Neural cell (in vitro differentiated cells): ENCODE data around the gene RIN3. TPM values are rescaled to one million over a fixed set of nuclear protein-coding genes. Genes with fewer than 3 reads are reported as not detected.

Experiments
- H2AFZ ChIP-seq: fragments of 200-600, 300-800 bp; sonication (generic), shearing (Covaris generic); 2 replicates; pipeline ENCODE4 v1.6.0; 2014; ENCODE audit warnings: low read depth, mild to moderate bottlenecking, antibody characterized with exemption, low read length, moderate library complexity
- H3F3A ChIP-seq: fragments of 200-600 bp; shearing (Covaris generic); 2 replicates; pipeline ENCODE4 v1.6.1; 2016; ENCODE audit warnings: mild to moderate bottlenecking, moderate library complexity, mixed read lengths, antibody characterized with exemption, low read length; ENCODE audit not compliant: insufficient read depth, poor library complexity, severe bottlenecking
- H3K27ac ChIP-seq: fragments of 200-600, 300-800 bp; sonication (generic), shearing (Covaris generic); 2 replicates; pipeline ENCODE4 v1.5.1; 2014; ENCODE audit warnings: mild to moderate bottlenecking, low read length, moderate library complexity
- H3K27me3 ChIP-seq: fragments of 300-800, 200-600 bp; sonication (generic), shearing (Covaris generic); 2 replicates; pipeline ENCODE4 v1.6.0; 2014; ENCODE audit warnings: mild to moderate bottlenecking, low read depth, low read length, moderate library complexity; ENCODE audit not compliant: insufficient read depth
- H3K36me3 ChIP-seq: fragments of 300-800, 200-600 bp; sonication (generic), shearing (Covaris generic); 2 replicates; pipeline ENCODE4 v1.5.1; 2014; ENCODE audit warnings: mild to moderate bottlenecking, antibody characterized with exemption, low read length, moderate library complexity; ENCODE audit not compliant: insufficient read depth
- H3K4me2 ChIP-seq: fragments of 300-800, 200-600 bp; sonication (generic), shearing (Covaris generic); 2 replicates; pipeline ENCODE4 v1.6.0; 2014; ENCODE audit warnings: mild to moderate bottlenecking, low read length
- H3K4me3 ChIP-seq: fragments of 300-800, 200-600 bp; sonication (generic), shearing (Covaris generic); 2 replicates; pipeline ENCODE4 v1.5.1; 2014; ENCODE audit warnings: mild to moderate bottlenecking, low read length, moderate library complexity
- H3K79me2 ChIP-seq: fragments of 200-600 bp; shearing (Covaris generic); replicated peaks from 2 replicates; pipeline ENCODE4 v1.6.0; 2014; ENCODE audit warnings: mild to moderate bottlenecking, low read length, moderate library complexity; ENCODE audit not compliant: insufficient read depth
- H3K9ac ChIP-seq: fragments of 300-800, 200-600 bp; sonication (generic), shearing (Covaris generic); 2 replicates; pipeline ENCODE4 v1.6.1; 2016; ENCODE audit warnings: mild to moderate bottlenecking, low read length, mixed read lengths
- H3K9me2 ChIP-seq: fragments of 200-600 bp; shearing (Covaris generic); 2 replicates; pipeline ENCODE4 v1.6.1; 2016; ENCODE audit warnings: mild to moderate bottlenecking, low read length, mixed read lengths; ENCODE audit not compliant: insufficient read depth
- H3K9me3 ChIP-seq: fragments of 200-600, 300-800 bp; sonication (generic), shearing (Covaris generic); 2 replicates; pipeline ENCODE4 v1.6.1; 2016; ENCODE audit warnings: mild to moderate bottlenecking, mixed run types, low read length, moderate library complexity, mixed read lengths
- H4K20me1 ChIP-seq: fragments of 200-600 bp; shearing (Covaris generic); 2 replicates; pipeline ENCODE4 v1.6.1; 2016; ENCODE audit warnings: mild to moderate bottlenecking, mixed run types; ENCODE audit not compliant: insufficient read depth
- EP300 ChIP-seq: fragments of 450-650 bp; conservative IDR thresholded peaks from 2 replicates; pipeline ENCODE4 v1.6.1; 2014; ENCODE audit warnings: antibody characterized with exemption, mild to moderate bottlenecking, moderate library complexity; ENCODE audit not compliant: poor library complexity, severe bottlenecking
- EZH2 ChIP-seq: fragments of 200-600, 300-800 bp; shearing (Covaris generic), sonication (generic); IDR thresholded peaks from 2 replicates; pipeline ENCODE4 v1.6.1; 2014; ENCODE audit warnings: antibody characterized with exemption, low read length, borderline replicate concordance, mild to moderate bottlenecking; ENCODE audit not compliant: insufficient read depth, poor library complexity, severe bottlenecking
- MXI1 ChIP-seq: fragments of 450-650 bp; conservative IDR thresholded peaks from 2 replicates; pipeline ENCODE4 v1.6.1; 2014; ENCODE audit warnings: antibody characterized with exemption, mild to moderate bottlenecking; ENCODE audit not compliant: poor library complexity, severe bottlenecking
- POLR2AphosphoS5 ChIP-seq: IDR thresholded peaks from 2 replicates; pipeline ENCODE4 v1.6.1; 2012
- RAD21 ChIP-seq: fragments of 450-650 bp; conservative IDR thresholded peaks from 2 replicates; pipeline ENCODE4 v1.6.1; 2014; ENCODE audit warnings: antibody characterized with exemption, mild to moderate bottlenecking, moderate library complexity
- SMC3 ChIP-seq: fragments of 450-650 bp; conservative IDR thresholded peaks from 2 replicates; pipeline ENCODE4 v1.6.1; 2014; ENCODE audit warnings: antibody characterized with exemption, mild to moderate bottlenecking, moderate library complexity; ENCODE audit not compliant: poor library complexity
- TAF1 ChIP-seq: IDR thresholded peaks from 2 replicates; pipeline ENCODE4 v1.6.1; 2012; ENCODE audit warnings: low read depth
- polyA plus RNA-seq: library from polyadenylated mRNA; depleted of rRNA; stranded (reverse); fragments of >200 nt; gene quantifications from 2 replicates; pipeline ENCODE4 v1.2.3, GENCODE V29; 2014
- TF ChIP-seq, protein P1 (sequence below): IDR thresholded peaks from 2 replicates; pipeline ENCODE4 v1.6.1; 2012; ENCODE audit warnings: borderline replicate concordance
- TF ChIP-seq, protein P2 (sequence below): fragments of 450-650 bp; IDR thresholded peaks from 2 replicates; pipeline ENCODE4 v1.5.1; 2014; ENCODE audit warnings: antibody characterized with exemption, mild to moderate bottlenecking, moderate library complexity; ENCODE audit not compliant: poor library complexity, severe bottlenecking

The RIN3 gene
- polyA plus RNA-seq, 1 donor from 2014 or later = not detected

DNA sequence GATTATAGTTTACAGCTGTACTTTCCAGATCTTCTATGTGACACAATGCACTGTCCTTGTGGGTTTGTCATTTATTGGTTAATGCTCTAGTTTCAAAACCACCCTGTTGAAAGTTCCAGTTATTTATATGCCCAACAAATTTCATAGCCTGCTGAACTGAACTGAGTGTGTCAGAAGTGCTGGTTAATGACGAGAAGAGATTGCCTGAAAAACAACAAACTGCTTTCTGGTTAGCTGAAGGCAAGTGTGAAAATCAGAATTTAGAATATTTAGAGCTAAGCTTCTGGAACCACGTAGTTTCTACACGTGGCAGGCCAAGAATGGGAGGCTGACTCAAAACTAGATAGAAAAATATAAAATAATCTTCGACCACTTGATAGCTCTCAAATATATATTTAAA lies 19.1 kb upstream of the RIN3 start:
- H3K36me3 ChIP-seq = no peaks in the 10 kb centered on the region
- no peaks in the 10 kb centered on the region for H3F3A ChIP-seq
- no peak overlapping the region for H3K27ac ChIP-seq
- no peak overlapping the region for H3K9ac ChIP-seq
- no peaks in the 10 kb centered on the region for H4K20me1 ChIP-seq
- H3K4me3 ChIP-seq = no peak overlapping the region
- TF ChIP-seq SMC3 (no peak), EP300 (no peak), POLR2AphosphoS5 (no peak), TAF1 (no peak), MXI1 (no peak), EZH2 (no peak), RAD21 (no peak)
- TF ChIP-seq, protein P1, sequence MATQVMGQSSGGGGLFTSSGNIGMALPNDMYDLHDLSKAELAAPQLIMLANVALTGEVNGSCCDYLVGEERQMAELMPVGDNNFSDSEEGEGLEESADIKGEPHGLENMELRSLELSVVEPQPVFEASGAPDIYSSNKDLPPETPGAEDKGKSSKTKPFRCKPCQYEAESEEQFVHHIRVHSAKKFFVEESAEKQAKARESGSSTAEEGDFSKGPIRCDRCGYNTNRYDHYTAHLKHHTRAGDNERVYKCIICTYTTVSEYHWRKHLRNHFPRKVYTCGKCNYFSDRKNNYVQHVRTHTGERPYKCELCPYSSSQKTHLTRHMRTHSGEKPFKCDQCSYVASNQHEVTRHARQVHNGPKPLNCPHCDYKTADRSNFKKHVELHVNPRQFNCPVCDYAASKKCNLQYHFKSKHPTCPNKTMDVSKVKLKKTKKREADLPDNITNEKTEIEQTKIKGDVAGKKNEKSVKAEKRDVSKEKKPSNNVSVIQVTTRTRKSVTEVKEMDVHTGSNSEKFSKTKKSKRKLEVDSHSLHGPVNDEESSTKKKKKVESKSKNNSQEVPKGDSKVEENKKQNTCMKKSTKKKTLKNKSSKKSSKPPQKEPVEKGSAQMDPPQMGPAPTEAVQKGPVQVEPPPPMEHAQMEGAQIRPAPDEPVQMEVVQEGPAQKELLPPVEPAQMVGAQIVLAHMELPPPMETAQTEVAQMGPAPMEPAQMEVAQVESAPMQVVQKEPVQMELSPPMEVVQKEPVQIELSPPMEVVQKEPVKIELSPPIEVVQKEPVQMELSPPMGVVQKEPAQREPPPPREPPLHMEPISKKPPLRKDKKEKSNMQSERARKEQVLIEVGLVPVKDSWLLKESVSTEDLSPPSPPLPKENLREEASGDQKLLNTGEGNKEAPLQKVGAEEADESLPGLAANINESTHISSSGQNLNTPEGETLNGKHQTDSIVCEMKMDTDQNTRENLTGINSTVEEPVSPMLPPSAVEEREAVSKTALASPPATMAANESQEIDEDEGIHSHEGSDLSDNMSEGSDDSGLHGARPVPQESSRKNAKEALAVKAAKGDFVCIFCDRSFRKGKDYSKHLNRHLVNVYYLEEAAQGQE = no peak
- TF ChIP-seq, protein P2, sequence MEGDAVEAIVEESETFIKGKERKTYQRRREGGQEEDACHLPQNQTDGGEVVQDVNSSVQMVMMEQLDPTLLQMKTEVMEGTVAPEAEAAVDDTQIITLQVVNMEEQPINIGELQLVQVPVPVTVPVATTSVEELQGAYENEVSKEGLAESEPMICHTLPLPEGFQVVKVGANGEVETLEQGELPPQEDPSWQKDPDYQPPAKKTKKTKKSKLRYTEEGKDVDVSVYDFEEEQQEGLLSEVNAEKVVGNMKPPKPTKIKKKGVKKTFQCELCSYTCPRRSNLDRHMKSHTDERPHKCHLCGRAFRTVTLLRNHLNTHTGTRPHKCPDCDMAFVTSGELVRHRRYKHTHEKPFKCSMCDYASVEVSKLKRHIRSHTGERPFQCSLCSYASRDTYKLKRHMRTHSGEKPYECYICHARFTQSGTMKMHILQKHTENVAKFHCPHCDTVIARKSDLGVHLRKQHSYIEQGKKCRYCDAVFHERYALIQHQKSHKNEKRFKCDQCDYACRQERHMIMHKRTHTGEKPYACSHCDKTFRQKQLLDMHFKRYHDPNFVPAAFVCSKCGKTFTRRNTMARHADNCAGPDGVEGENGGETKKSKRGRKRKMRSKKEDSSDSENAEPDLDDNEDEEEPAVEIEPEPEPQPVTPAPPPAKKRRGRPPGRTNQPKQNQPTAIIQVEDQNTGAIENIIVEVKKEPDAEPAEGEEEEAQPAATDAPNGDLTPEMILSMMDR = no peak
- H3K4me2 ChIP-seq = no peak overlapping the region
- H3K79me2 ChIP-seq = no peaks in the 10 kb centered on the region
- no peak overlapping the region for H2AFZ ChIP-seq
- H3K27me3 ChIP-seq = no peaks in the 10 kb centered on the region
- H3K9me3 ChIP-seq = no peaks in the 10 kb centered on the region
- H3K9me2 ChIP-seq = no peaks in the 10 kb centered on the region

DNA sequence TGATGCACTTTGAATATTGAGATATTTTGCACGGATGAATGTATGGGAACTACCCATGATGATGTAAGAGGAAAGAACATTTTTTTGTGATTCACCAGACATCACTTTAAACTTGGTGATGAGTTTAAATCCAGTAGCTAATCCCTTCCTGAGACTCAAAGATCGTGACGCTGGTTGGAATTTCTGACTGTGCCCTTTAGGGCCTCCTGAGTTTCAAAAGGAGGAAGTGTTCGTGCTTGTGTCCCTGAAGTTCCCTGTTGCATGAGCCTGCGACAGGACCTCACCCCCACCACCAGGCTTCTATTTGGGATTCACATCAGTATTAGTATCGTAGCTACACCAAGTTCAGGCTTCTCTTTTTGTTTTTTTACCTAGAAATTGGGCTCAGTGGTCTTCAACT lies 18.6 kb upstream of the RIN3 start:
- Histone ChIP-seq H3K9me2 (no peaks in the 10 kb centered on the region), H3K27me3 (no peaks in the 10 kb centered on the region), H3K79me2 (no peaks in the 10 kb centered on the region), H4K20me1 (no peaks in the 10 kb centered on the region), H3K9me3 (no peaks in the 10 kb centered on the region), H3K4me3 (no peak overlapping the region), H3K4me2 (no peak overlapping the region), H3K27ac (no peak overlapping the region), H3F3A (no peaks in the 10 kb centered on the region), H3K9ac (no peak overlapping the region), H2AFZ (no peak overlapping the region), H3K36me3 (no peaks in the 10 kb centered on the region)
- TF ChIP-seq EP300 (no peak), SMC3 (no peak), POLR2AphosphoS5 (no peak), MXI1 (no peak), EZH2 (no peak), RAD21 (no peak), TAF1 (no peak)
- TF ChIP-seq, protein P1 = no peak
- TF ChIP-seq, protein P2 = no peak
